Loucy (cell line): Measurements from ENCODE around the gene KRT77.

Experiments used
- H2AFZ ChIP-seq: fragments of 200-600 bp; sonication (generic); 2 replicates; pipeline ENCODE4 v1.6.0; 2016; ENCODE audit warnings: antibody characterized with exemption, mild to moderate bottlenecking, low read length, moderate library complexity
- H3F3A ChIP-seq: fragments of 200-600 bp; 2 replicates; pipeline ENCODE4 v1.6.0; 2016; ENCODE audit warnings: antibody characterized with exemption, low read depth, mild to moderate bottlenecking
- H3K27me3 ChIP-seq: fragments of 200-600 bp; sonication (generic); 2 replicates; pipeline ENCODE4 v1.6.1; 2014; ENCODE audit warnings: low read length, mild to moderate bottlenecking; ENCODE audit not compliant: insufficient read depth, poor library complexity, severe bottlenecking
- H3K36me3 ChIP-seq: fragments of 200-600 bp; sonication (generic); 2 replicates; pipeline ENCODE4 v1.6.1; 2016; ENCODE audit warnings: low read length; ENCODE audit not compliant: insufficient read depth
- H3K4me1 ChIP-seq: fragments of 200-600 bp; sonication (generic); 2 replicates; pipeline ENCODE4 v1.5.1; 2014; ENCODE audit warnings: low read length, mild to moderate bottlenecking; ENCODE audit not compliant: insufficient read depth, poor library complexity, severe bottlenecking
- H3K4me2 ChIP-seq: fragments of 200-600 bp; sonication (generic); 2 replicates; pipeline ENCODE4 v1.6.0; 2014; ENCODE audit warnings: antibody characterized with exemption, low read length, low read depth, mild to moderate bottlenecking; ENCODE audit not compliant: poor library complexity, severe bottlenecking
- H3K4me3 ChIP-seq: fragments of 200-600 bp; sonication (generic); 2 replicates; pipeline ENCODE4 v1.5.1; 2014; ENCODE audit warnings: low read length, mild to moderate bottlenecking, mixed read lengths; ENCODE audit not compliant: poor library complexity, severe bottlenecking
- H3K79me2 ChIP-seq: fragments of 200-600 bp; sonication (generic); 2 replicates; pipeline ENCODE4 v1.6.1; 2014; ENCODE audit warnings: low read length; ENCODE audit not compliant: insufficient read depth
- H3K9ac ChIP-seq: fragments of 200-600 bp; sonication (generic); 2 replicates; pipeline ENCODE4 v1.6.0; 2014; ENCODE audit warnings: mild to moderate bottlenecking, low read depth, low read length, moderate library complexity; ENCODE audit not compliant: poor library complexity, severe bottlenecking
- H3K9me2 ChIP-seq: fragments of 200-600 bp; sonication (generic); replicated peaks from 2 replicates; pipeline ENCODE4 v1.6.1; 2016; ENCODE audit warnings: low read depth, low read length, mixed read lengths
- H3K9me3 ChIP-seq: fragments of 200-600 bp; sonication (generic); 2 replicates; pipeline ENCODE4 v1.6.1; 2014; ENCODE audit warnings: mild to moderate bottlenecking, antibody characterized with exemption, low read length, low read depth; ENCODE audit not compliant: insufficient read depth
- H4K20me1 ChIP-seq: fragments of 200-600 bp; sonication (generic); 2 replicates; pipeline ENCODE4 v1.6.0; 2014; ENCODE audit warnings: antibody characterized with exemption, low read length, mild to moderate bottlenecking; ENCODE audit not compliant: insufficient read depth, poor library complexity, severe bottlenecking
- CTCF ChIP-seq: fragments of 200-600 bp; sonication (generic); conservative IDR thresholded peaks from 2 replicates; pipeline ENCODE4 v1.5.1; 2014; ENCODE audit warnings: mild to moderate bottlenecking, antibody characterized with exemption, low read length
- EZH2phosphoT487 ChIP-seq: fragments of 200-600 bp; IDR thresholded peaks from 2 replicates; pipeline ENCODE4 v1.6.1; 2018; ENCODE audit warnings: antibody characterized with exemption, mild to moderate bottlenecking, moderate library complexity, borderline replicate concordance

KRT77 gene

GRCh38 chr12:52721838-52722470 is 18.6 kb upstream of the KRT77 start:
- no peaks in the 10 kb centered on the region for H3K79me2 ChIP-seq
- H4K20me1 ChIP-seq, result no peaks in the 10 kb centered on the region
- H3F3A ChIP-seq, result no peaks in the 10 kb centered on the region
- H3K4me2 ChIP-seq, result no peak overlapping the region
- no peak overlapping the region for H3K4me3 ChIP-seq
- no peak overlapping the region for H2AFZ ChIP-seq
- no peaks in the 10 kb centered on the region for H3K36me3 ChIP-seq
- H3K27me3 ChIP-seq, result no peaks in the 10 kb centered on the region
- H3K9me2 ChIP-seq, result no peaks in the 10 kb centered on the region
- H3K9ac ChIP-seq, result no peak overlapping the region
- H3K9me3 ChIP-seq, result no peaks in the 10 kb centered on the region
- no peak for TF ChIP-seq CTCF
- no peak for TF ChIP-seq EZH2phosphoT487
- H3K4me1 ChIP-seq, result no peaks in the 10 kb centered on the region

GRCh38 chr12:52720365-52720886 is 17.1 kb upstream of the KRT77 start:
- Histone ChIP-seq H3K9ac (no peak overlapping the region), H4K20me1 (no peaks in the 10 kb centered on the region), H3K4me3 (no peak overlapping the region), H3K4me2 (no peak overlapping the region), H3K9me3 (no peaks in the 10 kb centered on the region), H3F3A (no peaks in the 10 kb centered on the region), H3K79me2 (no peaks in the 10 kb centered on the region), H3K36me3 (no peaks in the 10 kb centered on the region), H3K9me2 (no peaks in the 10 kb centered on the region), H2AFZ (no peak overlapping the region), H3K27me3 (no peaks in the 10 kb centered on the region), H3K4me1 (no peaks in the 10 kb centered on the region)
- TF ChIP-seq CTCF (no peak), EZH2phosphoT487 (no peak)

- H3K9me2 ChIP-seq, result no peaks in the 10 kb centered on the region
- no peaks in the 10 kb centered on the region for H3F3A ChIP-seq
- no peaks in the 10 kb centered on the region for H3K4me1 ChIP-seq
- no peaks in the 10 kb centered on the region for H3K27me3 ChIP-seq
- H3K4me3 ChIP-seq, result no peak overlapping the region
- H3K36me3 ChIP-seq, result no peaks in the 10 kb centered on the region
- no peak for TF ChIP-seq CTCF
- TF ChIP-seq EZH2phosphoT487, result no peak
- no peak overlapping the region for H2AFZ ChIP-seq
- no peak overlapping the region for H3K4me2 ChIP-seq
- no peaks in the 10 kb centered on the region for H3K79me2 ChIP-seq
- H3K9ac ChIP-seq, result no peak overlapping the region
- H3K9me3 ChIP-seq, result no peaks in the 10 kb centered on the region
- H4K20me1 ChIP-seq, result no peaks in the 10 kb centered on the region
These were observed 12.7 kb upstream of the KRT77 start for GRCh38 chr12:52716061-52716460.
